Neural progenitor cell (in vitro differentiated cells): ENCODE measurements around the gene NTRK3. TPM values are rescaled to one million over a fixed set of nuclear protein-coding genes. Genes with fewer than 3 reads are reported as not detected.
A peak's percentile ranks its signal among the peaks of the same experiment; 100 is the strongest.
"Not testable (repeated sequence)": the region's sequence is repeated elsewhere in the genome, so short reads cannot be mapped to it uniquely, and the experiment has no call there.

Source experiments
- DNase-seq: peaks from one replicate; pipeline ENCODE4 v3.0.0-alpha.2; 2016; ENCODE audit warnings: low spot score
- H2AFZ ChIP-seq: fragments of 200-600 bp; sonication (generic); replicated peaks from 2 replicates; pipeline ENCODE4 v1.6.1; 2016; ENCODE audit warnings: antibody characterized with exemption
- H3F3A ChIP-seq: fragments of 200-600 bp; sonication (generic); 2 replicates; pipeline ENCODE4 v1.6.1; 2016; ENCODE audit warnings: antibody characterized with exemption, low read depth
- H3K27ac ChIP-seq: fragments of 200-600 bp; sonication (generic); 2 replicates; pipeline ENCODE4 v1.5.1; 2016; ENCODE audit warnings: mild to moderate bottlenecking
- H3K27me3 ChIP-seq: fragments of 200-600 bp; sonication (generic); 2 replicates; pipeline ENCODE4 v1.6.1; 2016; ENCODE audit warnings: mild to moderate bottlenecking, moderate library complexity
- H3K36me3 ChIP-seq: fragments of 200-600 bp; sonication (generic); 2 replicates; pipeline ENCODE4 v1.5.1; 2016
- H3K4me1 ChIP-seq: fragments of 200-600 bp; sonication (generic); 2 replicates; pipeline ENCODE4 v1.6.1; 2016; ENCODE audit warnings: mixed run types
- H3K4me2 ChIP-seq: fragments of 200-600 bp; sonication (generic); 2 replicates; pipeline ENCODE4 v1.6.1; 2016
- H3K4me3 ChIP-seq: fragments of 200-600 bp; sonication (generic); 2 replicates; pipeline ENCODE4 v1.5.1; 2016
- H3K79me2 ChIP-seq: fragments of 200-600 bp; sonication (generic); 2 replicates; pipeline ENCODE4 v1.6.1; 2016; ENCODE audit warnings: low read depth
- H3K9ac ChIP-seq: fragments of 200-600 bp; sonication (generic); 2 replicates; pipeline ENCODE4 v1.6.1; 2016
- H3K9me3 ChIP-seq: fragments of 200-600 bp; sonication (generic); 2 replicates; pipeline ENCODE4 v1.5.1; 2016; ENCODE audit warnings: low read depth
- H4K20me1 ChIP-seq: fragments of 200-600 bp; sonication (generic); 2 replicates; pipeline ENCODE4 v1.6.1; 2016; ENCODE audit warnings: low read depth
- H3K27ac Mint-ChIP-seq: 3 replicates; pipeline ENCODE4 v1.8.0; 2021; ENCODE audit warnings: mixed read lengths
- H3K27me3 Mint-ChIP-seq: 2 replicates; pipeline ENCODE4 v1.8.0; 2022; ENCODE audit warnings: low read depth, mild to moderate bottlenecking, inconsistent platforms, moderate library complexity, mixed read lengths; ENCODE audit not compliant: insufficient read depth
- H3K36me3 Mint-ChIP-seq: 3 replicates; pipeline ENCODE4 v1.8.0; 2021; ENCODE audit warnings: mixed read lengths
- H3K4me1 Mint-ChIP-seq: 3 replicates; pipeline ENCODE4 v1.8.0; 2021; ENCODE audit warnings: mixed read lengths
- H3K4me3 Mint-ChIP-seq: 3 replicates; pipeline ENCODE4 v1.8.0; 2021; ENCODE audit warnings: mild to moderate bottlenecking, moderate library complexity, mixed read lengths
- H3K9me3 Mint-ChIP-seq: 3 replicates; pipeline ENCODE4 v1.8.0; 2020; ENCODE audit warnings: mixed read lengths
- CTCF ChIP-seq: fragments of 200-600 bp; sonication (generic); IDR thresholded peaks from 2 replicates; pipeline ENCODE4 v1.5.1; 2017; ENCODE audit warnings: antibody characterized with exemption, mild to moderate bottlenecking
- EZH2 ChIP-seq: fragments of 200-600 bp; sonication (generic); IDR thresholded peaks from 2 replicates; pipeline ENCODE4 v1.6.1; 2017; ENCODE audit warnings: antibody characterized with exemption, mild to moderate bottlenecking, moderate library complexity
- EZH2phosphoT487 ChIP-seq: fragments of 200-600 bp; sonication (generic); IDR thresholded peaks from 2 replicates; pipeline ENCODE4 v1.6.1; 2017; ENCODE audit warnings: antibody characterized with exemption
- total RNA-seq: library from RNA; depleted of rRNA; stranded (reverse); fragments of >200 nt; gene quantifications from 2 replicates; pipeline ENCODE4 v1.2.3, GENCODE V29; 2015; ENCODE audit warnings: low replicate concordance

The NTRK3 gene
- total RNA-seq, 1 donor from 2014 or later, result 2.0 TPM

GRCh38 chr15:88035381-88035780 lies 221.2 kb downstream of the NTRK3 start:
- no peaks in the 10 kb centered on the region for H3K9me3 ChIP-seq
- H3K4me1 Mint-ChIP-seq, result peaks cover 3% of the 10 kb centered on the region
- no peak overlapping the region for H3K4me2 ChIP-seq
- H3K4me3 ChIP-seq, result no peak overlapping the region
- no peak overlapping the region for H3K27ac ChIP-seq
- H3K4me3 Mint-ChIP-seq, result peak overlapping the region; percentile 14
- H3K9me3 Mint-ChIP-seq, result peaks cover 6% of the 10 kb centered on the region
- H3F3A ChIP-seq, result peaks cover under 1% of the 10 kb centered on the region
- H3K27ac Mint-ChIP-seq, result no peak overlapping the region
- H3K27me3 Mint-ChIP-seq, result peaks cover 4% of the 10 kb centered on the region
- H3K9ac ChIP-seq, result no peak overlapping the region
- no peaks in the 10 kb centered on the region for H3K79me2 ChIP-seq
- H3K27me3 ChIP-seq, result no peaks in the 10 kb centered on the region
- peaks cover 5% of the 10 kb centered on the region for H3K4me1 ChIP-seq
- no peak overlapping the region for H2AFZ ChIP-seq
- H3K36me3 ChIP-seq, result no peaks in the 10 kb centered on the region
- no peaks in the 10 kb centered on the region for H4K20me1 ChIP-seq
- TF ChIP-seq EZH2 (no peak), EZH2phosphoT487 (no peak), CTCF (no peak)
- no peaks in the 10 kb centered on the region for H3K36me3 Mint-ChIP-seq
- DNase-seq, result no peak

- not testable (repeated sequence) for H3K9ac ChIP-seq, H3F3A ChIP-seq, H3K27ac Mint-ChIP-seq, H3K9me3 ChIP-seq, H4K20me1 ChIP-seq, H3K4me3 Mint-ChIP-seq, H3K27me3 ChIP-seq, H2AFZ ChIP-seq, H3K9me3 Mint-ChIP-seq, H3K36me3 Mint-ChIP-seq, H3K27ac ChIP-seq, H3K4me2 ChIP-seq, H3K79me2 ChIP-seq, H3K27me3 Mint-ChIP-seq, H3K36me3 ChIP-seq, H3K4me3 ChIP-seq, DNase-seq
- peaks cover 19% of the 10 kb centered on the region for H3K4me1 ChIP-seq
- peaks cover 17% of the 10 kb centered on the region for H3K4me1 Mint-ChIP-seq
Measured at GRCh38 chr15:88033421-88033820, 223.1 kb downstream of the NTRK3 start.

DNA sequence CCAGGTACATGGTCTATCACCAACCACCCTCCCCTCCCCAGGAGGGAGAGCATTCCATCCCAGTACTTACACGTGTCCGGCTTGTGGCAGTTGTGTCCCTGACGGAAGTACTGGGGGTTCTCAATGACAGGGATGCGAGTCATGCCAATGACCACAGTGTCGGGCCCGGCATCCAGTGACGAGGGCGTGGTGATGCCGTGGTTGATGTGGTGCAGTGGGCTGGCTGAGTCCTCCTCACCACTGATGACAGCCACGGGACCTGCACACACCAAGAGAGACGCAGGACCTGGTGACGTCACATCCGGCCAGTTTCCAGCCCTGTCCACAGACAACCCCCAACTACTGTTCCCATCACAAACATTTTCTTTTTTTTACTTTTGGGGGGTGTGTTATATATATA lies 223.8 kb downstream of the NTRK3 start:
- TF ChIP-seq CTCF, result no peak
- no peak for TF ChIP-seq EZH2phosphoT487
- no peak for TF ChIP-seq EZH2
- no peak overlapping the region for H2AFZ ChIP-seq
- H3K27me3 ChIP-seq, result no peaks in the 10 kb centered on the region
- H3K4me3 ChIP-seq, result no peak overlapping the region
- no peaks in the 10 kb centered on the region for H4K20me1 ChIP-seq
- Mint-ChIP-seq H3K9me3 (peaks cover 8% of the 10 kb centered on the region), H3K36me3 (peaks cover under 1% of the 10 kb centered on the region), H3K27ac (no peak overlapping the region), H3K27me3 (peaks cover 7% of the 10 kb centered on the region), H3K4me3 (no peak overlapping the region), H3K4me1 (peaks cover 18% of the 10 kb centered on the region)
- H3F3A ChIP-seq, result peaks cover 8% of the 10 kb centered on the region
- no peak overlapping the region for H3K9ac ChIP-seq
- no peaks in the 10 kb centered on the region for H3K36me3 ChIP-seq
- peaks cover 19% of the 10 kb centered on the region for H3K4me1 ChIP-seq
- DNase-seq, result no peak
- H3K9me3 ChIP-seq, result no peaks in the 10 kb centered on the region
- H3K79me2 ChIP-seq, result no peaks in the 10 kb centered on the region
- no peak overlapping the region for H3K4me2 ChIP-seq
- no peak overlapping the region for H3K27ac ChIP-seq

DNA sequence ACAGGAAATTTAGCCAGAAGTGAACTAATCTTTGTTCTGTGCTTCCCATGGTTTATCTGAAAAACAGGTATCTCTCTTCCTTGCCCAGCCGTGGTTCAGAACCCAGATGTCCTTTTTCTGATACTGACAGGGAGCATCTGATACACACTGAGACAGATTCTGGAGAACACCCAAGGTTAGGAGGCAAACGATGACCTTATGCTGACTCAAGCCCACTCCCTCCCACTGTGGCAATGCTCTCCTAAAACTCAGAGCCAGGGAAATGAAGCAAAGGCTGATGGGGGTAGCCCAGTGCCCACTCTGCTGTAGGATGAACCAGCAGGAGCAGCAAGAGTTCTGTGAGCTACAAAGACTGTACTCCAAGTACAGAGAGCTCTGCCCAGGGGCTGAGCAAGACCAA lies 225.1 kb downstream of the NTRK3 start:
- Mint-ChIP-seq H3K27me3 (peaks cover 7% of the 10 kb centered on the region), H3K27ac (no peak overlapping the region), H3K36me3 (peaks cover 2% of the 10 kb centered on the region), H3K4me3 (no peak overlapping the region), H3K4me1 (peaks cover 19% of the 10 kb centered on the region), H3K9me3 (peaks cover 9% of the 10 kb centered on the region)
- no peaks in the 10 kb centered on the region for H3K27me3 ChIP-seq
- no peak overlapping the region for H3K9ac ChIP-seq
- peaks cover 19% of the 10 kb centered on the region for H3K4me1 ChIP-seq
- H2AFZ ChIP-seq, result no peak overlapping the region
- peaks cover 8% of the 10 kb centered on the region for H3F3A ChIP-seq
- no peaks in the 10 kb centered on the region for H3K9me3 ChIP-seq
- no peak for DNase-seq
- H3K4me2 ChIP-seq, result no peak overlapping the region
- no peaks in the 10 kb centered on the region for H3K36me3 ChIP-seq
- no peak for TF ChIP-seq CTCF
- no peak for TF ChIP-seq EZH2phosphoT487
- TF ChIP-seq EZH2, result no peak
- H3K27ac ChIP-seq, result no peak overlapping the region
- no peak overlapping the region for H3K4me3 ChIP-seq
- no peaks in the 10 kb centered on the region for H3K79me2 ChIP-seq
- H4K20me1 ChIP-seq, result no peaks in the 10 kb centered on the region
